ENCODE measurements around the gene TFRC. TPM values are rescaled to one million over a fixed set of nuclear protein-coding genes. Genes with fewer than 3 reads are reported as not detected.
"Not testable (repeated sequence)": the region's sequence is repeated elsewhere in the genome, so short reads cannot be mapped to it uniquely, and the experiment has no call there.

TFRC gene
- total and polyA plus RNA-seq, 4 donors: 19.1 to 1,250 (median 73.3) TPM

DNA sequence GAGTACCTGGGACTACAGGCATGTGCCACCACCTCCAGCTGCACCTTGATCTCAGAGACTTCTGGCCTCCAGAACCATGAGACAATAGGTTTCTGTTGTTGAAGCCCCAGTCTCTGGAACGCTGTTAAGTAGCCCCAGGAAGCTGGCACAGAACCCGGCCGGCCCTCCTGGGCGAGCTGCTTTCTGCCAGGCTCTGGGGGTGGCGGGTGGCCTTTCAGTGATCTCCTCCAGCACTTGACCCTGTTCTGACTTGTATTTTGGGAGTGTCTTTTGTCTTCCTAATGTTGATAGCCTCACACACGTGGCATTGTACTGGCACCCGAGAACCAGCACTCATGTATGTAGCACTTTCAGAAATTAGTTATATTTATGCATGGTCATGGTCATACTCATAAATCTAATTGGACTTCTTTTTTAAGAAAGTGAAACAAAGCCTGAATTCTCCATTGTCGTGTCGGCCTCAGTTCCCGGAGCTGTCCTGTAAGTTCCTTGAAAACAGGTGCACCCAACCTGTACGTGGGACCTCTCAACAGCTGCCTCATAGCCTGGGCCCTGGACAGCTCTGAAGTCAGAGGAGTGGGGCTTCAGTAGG, 74.0 kb downstream of the TFRC start:
- Histone ChIP-seq H3K4me3 (ENCODE audit: low read depth in 1 of 3, low read length in 3 of 3) (no peak overlapping the region), H3K9ac (ENCODE audit: low read depth in 1 of 2, low read length in 2 of 2) (no peak overlapping the region), H3K27me3 (ENCODE audit: control insufficient read depth in 4 of 4, insufficient read depth in 4 of 4, low read length in 3 of 4) (no peaks in the 10 kb centered on the region), H3K4me1 (ENCODE audit: control insufficient read depth in 4 of 4, insufficient read depth in 4 of 4, low read length in 3 of 4) (no peaks in the 10 kb centered on the region), H3K36me3 (ENCODE audit: control insufficient read depth in 4 of 4, insufficient read depth in 3 of 4, low read depth in 1 of 4, low read length in 3 of 4) (no peaks in the 10 kb centered on the region), H3K9me3 (ENCODE audit: control insufficient read depth in 4 of 4, low read length in 3 of 4) (no peaks in the 10 kb centered on the region), H3K27ac (ENCODE audit: low read depth in 1 of 2, low read length in 2 of 2) (no peak overlapping the region)
- TF ChIP-seq EGR1 (IDR thresholded peaks at IDR 0.05; ENCODE audit: low read depth in 2 of 2) (no peak), HNF4G (IDR thresholded peaks at IDR 0.05) (no peak), NR2F2 (IDR thresholded peaks at IDR 0.05) (no peak), FOXA1 (IDR thresholded peaks at IDR 0.05) (no peak), GABPA (IDR thresholded peaks at IDR 0.05 in 1 of 2, conservative IDR thresholded peaks at IDR 0.05 in 1 of 2) (no peak), RAD21 (IDR thresholded peaks at IDR 0.05) (no peak), HNF4A (conservative IDR thresholded peaks at IDR 0.05) (no peak), SP1 (IDR thresholded peaks at IDR 0.05) (no peak), TAF1 (conservative IDR thresholded peaks at IDR 0.05) (no peak), FOXA2 (IDR thresholded peaks at IDR 0.05) (no peak), JUND (IDR thresholded peaks at IDR 0.05) (no peak), YY1 (IDR thresholded peaks at IDR 0.05) (no peak), RXRA (IDR thresholded peaks at IDR 0.05) (no peak)
- TF ChIP-seq, protein P1, sequence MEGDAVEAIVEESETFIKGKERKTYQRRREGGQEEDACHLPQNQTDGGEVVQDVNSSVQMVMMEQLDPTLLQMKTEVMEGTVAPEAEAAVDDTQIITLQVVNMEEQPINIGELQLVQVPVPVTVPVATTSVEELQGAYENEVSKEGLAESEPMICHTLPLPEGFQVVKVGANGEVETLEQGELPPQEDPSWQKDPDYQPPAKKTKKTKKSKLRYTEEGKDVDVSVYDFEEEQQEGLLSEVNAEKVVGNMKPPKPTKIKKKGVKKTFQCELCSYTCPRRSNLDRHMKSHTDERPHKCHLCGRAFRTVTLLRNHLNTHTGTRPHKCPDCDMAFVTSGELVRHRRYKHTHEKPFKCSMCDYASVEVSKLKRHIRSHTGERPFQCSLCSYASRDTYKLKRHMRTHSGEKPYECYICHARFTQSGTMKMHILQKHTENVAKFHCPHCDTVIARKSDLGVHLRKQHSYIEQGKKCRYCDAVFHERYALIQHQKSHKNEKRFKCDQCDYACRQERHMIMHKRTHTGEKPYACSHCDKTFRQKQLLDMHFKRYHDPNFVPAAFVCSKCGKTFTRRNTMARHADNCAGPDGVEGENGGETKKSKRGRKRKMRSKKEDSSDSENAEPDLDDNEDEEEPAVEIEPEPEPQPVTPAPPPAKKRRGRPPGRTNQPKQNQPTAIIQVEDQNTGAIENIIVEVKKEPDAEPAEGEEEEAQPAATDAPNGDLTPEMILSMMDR (IDR thresholded peaks at IDR 0.05; ENCODE audit: low read depth, low read length, missing input control): no peak
- TF ChIP-seq, protein P2, sequence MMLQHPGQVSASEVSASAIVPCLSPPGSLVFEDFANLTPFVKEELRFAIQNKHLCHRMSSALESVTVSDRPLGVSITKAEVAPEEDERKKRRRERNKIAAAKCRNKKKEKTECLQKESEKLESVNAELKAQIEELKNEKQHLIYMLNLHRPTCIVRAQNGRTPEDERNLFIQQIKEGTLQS (IDR thresholded peaks at IDR 0.05): no peak
- TF ChIP-seq, protein P3, sequence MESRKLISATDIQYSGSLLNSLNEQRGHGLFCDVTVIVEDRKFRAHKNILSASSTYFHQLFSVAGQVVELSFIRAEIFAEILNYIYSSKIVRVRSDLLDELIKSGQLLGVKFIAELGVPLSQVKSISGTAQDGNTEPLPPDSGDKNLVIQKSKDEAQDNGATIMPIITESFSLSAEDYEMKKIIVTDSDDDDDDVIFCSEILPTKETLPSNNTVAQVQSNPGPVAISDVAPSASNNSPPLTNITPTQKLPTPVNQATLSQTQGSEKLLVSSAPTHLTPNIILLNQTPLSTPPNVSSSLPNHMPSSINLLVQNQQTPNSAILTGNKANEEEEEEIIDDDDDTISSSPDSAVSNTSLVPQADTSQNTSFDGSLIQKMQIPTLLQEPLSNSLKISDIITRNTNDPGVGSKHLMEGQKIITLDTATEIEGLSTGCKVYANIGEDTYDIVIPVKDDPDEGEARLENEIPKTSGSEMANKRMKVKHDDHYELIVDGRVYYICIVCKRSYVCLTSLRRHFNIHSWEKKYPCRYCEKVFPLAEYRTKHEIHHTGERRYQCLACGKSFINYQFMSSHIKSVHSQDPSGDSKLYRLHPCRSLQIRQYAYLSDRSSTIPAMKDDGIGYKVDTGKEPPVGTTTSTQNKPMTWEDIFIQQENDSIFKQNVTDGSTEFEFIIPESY (IDR thresholded peaks at IDR 0.05): no peak
- TF ChIP-seq, protein P4, sequence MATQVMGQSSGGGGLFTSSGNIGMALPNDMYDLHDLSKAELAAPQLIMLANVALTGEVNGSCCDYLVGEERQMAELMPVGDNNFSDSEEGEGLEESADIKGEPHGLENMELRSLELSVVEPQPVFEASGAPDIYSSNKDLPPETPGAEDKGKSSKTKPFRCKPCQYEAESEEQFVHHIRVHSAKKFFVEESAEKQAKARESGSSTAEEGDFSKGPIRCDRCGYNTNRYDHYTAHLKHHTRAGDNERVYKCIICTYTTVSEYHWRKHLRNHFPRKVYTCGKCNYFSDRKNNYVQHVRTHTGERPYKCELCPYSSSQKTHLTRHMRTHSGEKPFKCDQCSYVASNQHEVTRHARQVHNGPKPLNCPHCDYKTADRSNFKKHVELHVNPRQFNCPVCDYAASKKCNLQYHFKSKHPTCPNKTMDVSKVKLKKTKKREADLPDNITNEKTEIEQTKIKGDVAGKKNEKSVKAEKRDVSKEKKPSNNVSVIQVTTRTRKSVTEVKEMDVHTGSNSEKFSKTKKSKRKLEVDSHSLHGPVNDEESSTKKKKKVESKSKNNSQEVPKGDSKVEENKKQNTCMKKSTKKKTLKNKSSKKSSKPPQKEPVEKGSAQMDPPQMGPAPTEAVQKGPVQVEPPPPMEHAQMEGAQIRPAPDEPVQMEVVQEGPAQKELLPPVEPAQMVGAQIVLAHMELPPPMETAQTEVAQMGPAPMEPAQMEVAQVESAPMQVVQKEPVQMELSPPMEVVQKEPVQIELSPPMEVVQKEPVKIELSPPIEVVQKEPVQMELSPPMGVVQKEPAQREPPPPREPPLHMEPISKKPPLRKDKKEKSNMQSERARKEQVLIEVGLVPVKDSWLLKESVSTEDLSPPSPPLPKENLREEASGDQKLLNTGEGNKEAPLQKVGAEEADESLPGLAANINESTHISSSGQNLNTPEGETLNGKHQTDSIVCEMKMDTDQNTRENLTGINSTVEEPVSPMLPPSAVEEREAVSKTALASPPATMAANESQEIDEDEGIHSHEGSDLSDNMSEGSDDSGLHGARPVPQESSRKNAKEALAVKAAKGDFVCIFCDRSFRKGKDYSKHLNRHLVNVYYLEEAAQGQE (IDR thresholded peaks at IDR 0.05): no peak
- TF ChIP-seq, protein P5, sequence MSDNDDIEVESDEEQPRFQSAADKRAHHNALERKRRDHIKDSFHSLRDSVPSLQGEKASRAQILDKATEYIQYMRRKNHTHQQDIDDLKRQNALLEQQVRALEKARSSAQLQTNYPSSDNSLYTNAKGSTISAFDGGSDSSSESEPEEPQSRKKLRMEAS (IDR thresholded peaks at IDR 0.05): no peak
- 87% methylated on average over 11 of the region's 11 CpGs for WGBS
- DNase-seq (ENCODE audit: low spot score): no peak

DNA sequence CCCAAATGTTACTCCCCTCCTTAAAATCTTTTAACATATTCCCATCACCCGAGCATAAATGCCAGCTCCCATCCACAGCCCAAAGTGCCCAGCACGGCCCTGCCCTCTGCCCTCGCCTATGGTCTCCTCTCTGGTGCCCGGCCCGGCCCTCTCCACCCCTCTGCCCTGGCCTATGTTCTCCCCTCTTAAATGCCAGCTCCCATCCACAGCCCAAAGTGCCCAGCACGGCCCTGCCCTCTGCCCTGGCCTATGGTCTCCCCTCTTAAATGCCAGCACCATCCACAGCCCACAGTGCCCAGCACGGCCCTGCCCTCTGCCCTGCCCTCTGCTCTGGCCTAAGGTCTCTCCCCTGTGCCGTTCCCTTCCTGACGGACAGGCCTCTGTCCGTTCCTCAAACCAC, 76.6 kb downstream of the TFRC start:
- H3K9ac ChIP-seq (ENCODE audit: low read depth in 1 of 2, low read length in 2 of 2); H3K27me3 ChIP-seq (ENCODE audit: control insufficient read depth in 4 of 4, insufficient read depth in 4 of 4, low read length in 3 of 4); DNase-seq (ENCODE audit: low spot score); H3K27ac ChIP-seq (ENCODE audit: low read depth in 1 of 2, low read length in 2 of 2); H3K4me3 ChIP-seq (ENCODE audit: low read depth in 1 of 3, low read length in 3 of 3); H3K4me1 ChIP-seq (ENCODE audit: control insufficient read depth in 4 of 4, insufficient read depth in 4 of 4, low read length in 3 of 4); H3K9me3 ChIP-seq (ENCODE audit: control insufficient read depth in 4 of 4, low read length in 3 of 4); H3K36me3 ChIP-seq (ENCODE audit: control insufficient read depth in 4 of 4, insufficient read depth in 3 of 4, low read depth in 1 of 4, low read length in 3 of 4): not testable (repeated sequence)
- 78% methylated on average over 10 of the region's 10 CpGs for WGBS

DNA sequence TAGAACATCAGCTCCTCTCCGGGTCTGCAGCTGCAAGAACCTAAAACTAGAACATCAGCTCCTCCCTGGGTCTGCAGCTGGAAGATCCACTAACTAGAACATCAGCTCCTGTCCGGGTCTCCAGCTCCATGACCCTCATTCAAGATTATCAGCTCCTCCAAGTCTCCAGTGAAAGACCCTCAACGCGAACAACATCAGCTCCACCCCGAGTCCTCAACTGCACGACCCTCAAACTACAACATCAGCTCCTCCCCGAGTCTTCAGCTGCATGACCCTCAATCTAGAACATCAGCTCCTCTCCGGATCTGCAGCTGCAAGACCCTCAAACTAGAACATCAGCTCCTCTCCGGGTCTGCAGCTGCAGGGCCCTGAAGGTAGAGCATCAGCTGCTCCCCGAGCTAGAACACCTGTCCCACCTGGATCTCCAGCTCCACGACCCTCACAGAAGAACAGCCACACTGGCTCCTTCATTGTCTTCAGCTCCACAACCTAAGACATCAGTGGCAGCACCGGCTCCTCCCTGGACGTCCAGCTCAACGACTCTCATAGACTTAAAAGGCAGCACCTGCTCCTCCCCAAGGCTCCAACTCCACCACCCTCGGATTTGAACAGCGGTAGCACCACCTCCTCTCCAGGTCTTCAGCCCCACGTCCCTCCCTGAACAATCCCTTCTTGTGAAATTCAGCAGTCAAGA, 77.4 kb downstream of the TFRC start:
- not testable (repeated sequence) for H3K36me3 ChIP-seq (ENCODE audit: control insufficient read depth in 4 of 4, insufficient read depth in 3 of 4, low read depth in 1 of 4, low read length in 3 of 4); H3K4me1 ChIP-seq (ENCODE audit: control insufficient read depth in 4 of 4, insufficient read depth in 4 of 4, low read length in 3 of 4); H3K4me3 ChIP-seq (ENCODE audit: low read depth in 1 of 3, low read length in 3 of 3); H3K9me3 ChIP-seq (ENCODE audit: control insufficient read depth in 4 of 4, low read length in 3 of 4); DNase-seq (ENCODE audit: low spot score); H3K27ac ChIP-seq (ENCODE audit: low read depth in 1 of 2, low read length in 2 of 2); H3K9ac ChIP-seq (ENCODE audit: low read depth in 1 of 2, low read length in 2 of 2); H3K27me3 ChIP-seq (ENCODE audit: control insufficient read depth in 4 of 4, insufficient read depth in 4 of 4, low read length in 3 of 4)
- WGBS: 80% methylated on average over 17 of the region's 17 CpGs

Measured in liver (tissue), 9 donors.